ENCODE results near the gene RBM26. TPM values are rescaled to one million over a fixed set of nuclear protein-coding genes. Genes with fewer than 3 reads are reported as not detected.

RBM26 gene
- total RNA-seq, 1 experiment from 2014 or later, result 32.2 TPM

- DNase-seq (ENCODE audit: low read depth, low spot score) (no peak), ATAC-seq (no peak)
- ChIA-PET CTCF (interaction anchor here (0.6 kb wide), 1 partner anchor 46 kb away, joined by 4 read pairs; no protein-coding TSS in a partner anchor), POLR2A (no interaction called here)
- no TSS peak for BruUV-seq (replicated peaks)
- no peak overlapping the region for H3K27ac ChIP-seq (ENCODE audit: low read length)
- H3K36me3 ChIP-seq (ENCODE audit: control insufficient read depth, insufficient read depth, low read length), result no peaks in the 10 kb centered on the region
- intact Hi-C loops (cut with micrococcal nuclease; ENCODE audit: unreplicated experiment) (no loop called here), in situ Hi-C loops (cut with HindIII; ENCODE audit: low pct_unique_long_range_greater_than_20kb, low sequenced_read_pairs) (no loop called here)
- H3K4me1 ChIP-seq (ENCODE audit: control insufficient read depth, insufficient read depth, low read length), result no peaks in the 10 kb centered on the region
- no peak overlapping the region for H3K4me3 ChIP-seq (ENCODE audit: low read depth in 2 of 2, low read length in 2 of 2)
- no peaks in the 10 kb centered on the region for H3K9me3 ChIP-seq (ENCODE audit: control insufficient read depth, insufficient read depth, low read depth, low read length)
- H3K27me3 ChIP-seq (ENCODE audit: control insufficient read depth, insufficient read depth, low read length), result no peaks in the 10 kb centered on the region
- TF ChIP-seq SIN3A (IDR thresholded peaks at IDR 0.05; ENCODE audit: borderline replicate concordance, insufficient read depth, low read depth, low read length), result no peak
- no peak for TF ChIP-seq POLR2AphosphoS5 (IDR thresholded peaks at IDR 0.05; ENCODE audit: low read depth, low read length)
- no peak for TF ChIP-seq CTCF (IDR thresholded peaks at IDR 0.05)
- no peak for TF ChIP-seq TCF7L2 (IDR thresholded peaks at IDR 0.05; ENCODE audit: low read depth, low read length)
- TF ChIP-seq REST (IDR thresholded peaks at IDR 0.05; ENCODE audit: insufficient read depth in 1 of 2, low read depth in 2 of 2, low read length in 1 of 2), result no peak
Observed at GRCh38 chr13:79445968-79446645, 40.1 kb upstream of the RBM26 start.

- no peak overlapping the region for H3K4me3 ChIP-seq (ENCODE audit: low read depth in 2 of 2, low read length in 2 of 2)
- no peak for DNase-seq (ENCODE audit: low read depth, low spot score)
- ChIA-PET POLR2A (no interaction called here), CTCF (no interaction called here)
- H3K9me3 ChIP-seq (ENCODE audit: control insufficient read depth, insufficient read depth, low read depth, low read length), result no peaks in the 10 kb centered on the region
- H3K27me3 ChIP-seq (ENCODE audit: control insufficient read depth, insufficient read depth, low read length), result no peaks in the 10 kb centered on the region
- BruUV-seq (replicated peaks), result no TSS peak
- no peak overlapping the region for H3K27ac ChIP-seq (ENCODE audit: low read length)
- no peaks in the 10 kb centered on the region for H3K4me1 ChIP-seq (ENCODE audit: control insufficient read depth, insufficient read depth, low read length)
- ATAC-seq, result no peak
- intact Hi-C loops (cut with micrococcal nuclease; ENCODE audit: unreplicated experiment), result loop anchor here (5.0 kb wide), 1 partner anchor 90 kb away; no protein-coding TSS in a partner anchor
- H3K36me3 ChIP-seq (ENCODE audit: control insufficient read depth, insufficient read depth, low read length), result no peaks in the 10 kb centered on the region
- in situ Hi-C loops (cut with HindIII; ENCODE audit: low pct_unique_long_range_greater_than_20kb, low sequenced_read_pairs), result no loop called here
- no peak for TF ChIP-seq CTCF (IDR thresholded peaks at IDR 0.05)
- no peak for TF ChIP-seq REST (IDR thresholded peaks at IDR 0.05; ENCODE audit: insufficient read depth in 1 of 2, low read depth in 2 of 2, low read length in 1 of 2)
- no peak for TF ChIP-seq TCF7L2 (IDR thresholded peaks at IDR 0.05; ENCODE audit: low read depth, low read length)
- TF ChIP-seq SIN3A (IDR thresholded peaks at IDR 0.05; ENCODE audit: borderline replicate concordance, insufficient read depth, low read depth, low read length), result no peak
- TF ChIP-seq POLR2AphosphoS5 (IDR thresholded peaks at IDR 0.05; ENCODE audit: low read depth, low read length), result no peak
Observed at GRCh38 chr13:79442706-79443105, 36.7 kb upstream of the RBM26 start.

All from Panc1 (cell line).